HG03571 (cell line): ENCODE results near the gene DAB2IP.
A peak's percentile ranks its signal among the peaks of the same experiment; 100 is the strongest.

Source experiments
- ATAC-seq: cut with Tn5 transposase; IDR thresholded peaks from one replicate; pipeline ENCODE4 v1.9.1; 2021; ENCODE audit not compliant: unreplicated experiment

DAB2IP gene

GRCh38 chr9:121683652-121684051 lies 32.2 kb downstream of the DAB2IP start:
- no peak for ATAC-seq

- no peak for ATAC-seq
Measured at GRCh38 chr9:121684381-121685145, 33.1 kb downstream of the DAB2IP start.

GRCh38 chr9:121685146-121685794 lies 33.8 kb downstream of the DAB2IP start:
- no peak for ATAC-seq

- no peak for ATAC-seq
Measured at GRCh38 chr9:121685795-121686377, 34.5 kb downstream of the DAB2IP start.

- ATAC-seq, result peak; percentile 59
Measured at GRCh38 chr9:121686930-121687541, 35.6 kb downstream of the DAB2IP start.

GRCh38 chr9:121688146-121688680 lies 36.8 kb downstream of the DAB2IP start:
- no peak for ATAC-seq

- no peak for ATAC-seq
Measured at GRCh38 chr9:121688681-121689080, 37.2 kb downstream of the DAB2IP start.

- ATAC-seq, result no peak
Measured at GRCh38 chr9:121689461-121690157, 38.2 kb downstream of the DAB2IP start.

- no peak for ATAC-seq
Measured at GRCh38 chr9:121690316-121690715, 38.9 kb downstream of the DAB2IP start.

- ATAC-seq, result no peak
Measured at GRCh38 chr9:121690766-121691165, 39.3 kb downstream of the DAB2IP start.

GRCh38 chr9:121691890-121692289 lies 40.5 kb downstream of the DAB2IP start:
- no peak for ATAC-seq

GRCh38 chr9:121692606-121693387 lies 41.4 kb downstream of the DAB2IP start:
- ATAC-seq, result no peak

- no peak for ATAC-seq
Measured at GRCh38 chr9:121693388-121693670, 41.9 kb downstream of the DAB2IP start.

GRCh38 chr9:121694001-121694400 lies 42.6 kb downstream of the DAB2IP start:
- no peak for ATAC-seq

GRCh38 chr9:121694600-121694999 lies 43.2 kb downstream of the DAB2IP start:
- ATAC-seq, result no peak

- ATAC-seq, result no peak
Measured at GRCh38 chr9:121696930-121697329, 45.5 kb downstream of the DAB2IP start.

GRCh38 chr9:121698627-121699570 lies 47.5 kb downstream of the DAB2IP start:
- peak; percentile 70 for ATAC-seq

- peak; percentile 15 for ATAC-seq
Measured at GRCh38 chr9:121699571-121700164, 48.2 kb downstream of the DAB2IP start.
